Nucleus accumbens (tissue), 56 donors: ENCODE data around the gene SLC13A3.

ENCODE experiments used
- DNase-seq, 56 donors: peaks; one replicate each; lab custom pipeline; 2025; lab: John Stamatoyannopoulos, UW

SLC13A3 gene

GRCh38 chr20:46563170-46563859 is 87.9 kb downstream of the SLC13A3 start:
- peak in 31 of 56 donors; percentile 15 to 68 (median 39) for DNase-seq

- peak in 53 of 56 donors; percentile 24 to 91 (median 76) for DNase-seq
Measured at GRCh38 chr20:46562373-46563169, 88.7 kb downstream of the SLC13A3 start.

- DNase-seq, result peak in 2 of 56 donors; percentile 37 to 46
Measured at GRCh38 chr20:46562009-46562372, 89.3 kb downstream of the SLC13A3 start.

- peak in 19 of 56 donors; percentile 5 to 61 (median 34) for DNase-seq
Measured at GRCh38 chr20:46559685-46560440, 91.4 kb downstream of the SLC13A3 start.

- no peak for DNase-seq
Measured at GRCh38 chr20:46559001-46559400, 92.3 kb downstream of the SLC13A3 start.

- peak in 22 of 56 donors; percentile 6 to 70 (median 30) for DNase-seq
Measured at GRCh38 chr20:46558511-46558959, 92.7 kb downstream of the SLC13A3 start.

GRCh38 chr20:46557231-46557956 is 93.9 kb downstream of the SLC13A3 start:
- no peak for DNase-seq

- DNase-seq, result no peak
Measured at GRCh38 chr20:46555370-46555956, 95.8 kb downstream of the SLC13A3 start.

- DNase-seq, result no peak
Measured at GRCh38 chr20:46554828-46555227, 96.4 kb downstream of the SLC13A3 start.

GRCh38 chr20:46553926-46554325 is 97.3 kb downstream of the SLC13A3 start:
- DNase-seq, result no peak

GRCh38 chr20:46552460-46553420 is 98.5 kb downstream of the SLC13A3 start:
- no peak for DNase-seq

- no peak for DNase-seq
Measured at GRCh38 chr20:46551522-46552381, 99.5 kb downstream of the SLC13A3 start.

- no peak for DNase-seq
Measured at GRCh38 chr20:46550461-46550860, 100.8 kb downstream of the SLC13A3 start, which contains the start of gene OCSTAMP. OCSTAMP (minus strand) TSS chr20:46550654; CDS start chr20:46550560, 94 bp downstream.

- no peak for DNase-seq
Measured at GRCh38 chr20:46549188-46549972, 101.9 kb downstream of the SLC13A3 start.

- DNase-seq, result no peak
Measured at GRCh38 chr20:46548688-46549087, 102.6 kb downstream of the SLC13A3 start.

- no peak for DNase-seq
Measured at GRCh38 chr20:46547995-46548394, 103.3 kb downstream of the SLC13A3 start.

GRCh38 chr20:46546936-46547335 is 104.3 kb downstream of the SLC13A3 start:
- DNase-seq, result no peak
